CD4-positive, alpha-beta T cell treated with Interferon alpha-2 for 1 hour (primary cell): ENCODE data around the gene LIMK2.
A peak's percentile ranks its signal among the peaks of the same experiment; 100 is the strongest.

Experiments
- DNase-seq, 2 donors: peaks; one replicate each; pipeline ENCODE4 v3.0.0-alpha.2; 2020 to 2022

The LIMK2 gene

GRCh38 chr22:31275576-31275975 lies 63.5 kb downstream of the LIMK2 start:
- DNase-seq, result no peak

DNA sequence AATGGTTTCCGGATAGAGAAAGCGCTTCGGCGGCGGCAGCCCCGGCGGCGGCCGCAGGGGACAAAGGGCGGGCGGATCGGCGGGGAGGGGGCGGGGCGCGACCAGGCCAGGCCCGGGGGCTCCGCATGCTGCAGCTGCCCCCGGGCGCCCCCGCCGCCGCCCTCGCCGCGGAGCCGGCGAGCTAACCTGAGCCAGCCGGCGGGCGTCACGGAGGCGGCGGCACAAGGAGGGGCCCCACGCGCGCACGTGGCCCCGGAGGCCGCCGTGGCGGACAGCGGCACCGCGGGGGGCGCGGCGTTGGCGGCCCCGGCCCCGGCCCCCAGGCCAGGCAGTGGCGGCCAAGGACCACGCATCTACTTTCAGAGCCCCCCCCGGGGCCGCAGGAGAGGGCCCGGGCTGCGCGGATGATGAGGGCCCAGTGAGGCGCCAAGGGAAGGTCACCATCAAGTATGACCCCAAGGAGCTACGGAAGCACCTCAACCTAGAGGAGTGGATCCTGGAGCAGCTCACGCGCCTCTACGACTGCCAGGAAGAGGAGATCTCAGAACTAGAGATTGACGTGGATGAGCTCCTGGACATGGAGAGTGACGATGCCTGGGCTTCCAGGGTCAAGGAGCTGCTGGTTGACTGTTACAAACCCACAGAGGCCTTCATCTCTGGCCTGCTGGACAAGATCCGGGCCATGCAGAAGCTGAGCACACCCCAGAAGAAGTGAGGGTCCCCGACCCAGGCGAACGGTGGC lies 64.5 kb downstream of the LIMK2 start:
- no peak for DNase-seq

- no peak for DNase-seq
Measured at GRCh38 chr22:31277741-31278140, 65.6 kb downstream of the LIMK2 start.

GRCh38 chr22:31278151-31278621 lies 66.1 kb downstream of the LIMK2 start:
- no peak for DNase-seq

- peak; percentile 36 to 62 for DNase-seq
Measured at GRCh38 chr22:31278626-31279326, 66.7 kb downstream of the LIMK2 start.

DNA sequence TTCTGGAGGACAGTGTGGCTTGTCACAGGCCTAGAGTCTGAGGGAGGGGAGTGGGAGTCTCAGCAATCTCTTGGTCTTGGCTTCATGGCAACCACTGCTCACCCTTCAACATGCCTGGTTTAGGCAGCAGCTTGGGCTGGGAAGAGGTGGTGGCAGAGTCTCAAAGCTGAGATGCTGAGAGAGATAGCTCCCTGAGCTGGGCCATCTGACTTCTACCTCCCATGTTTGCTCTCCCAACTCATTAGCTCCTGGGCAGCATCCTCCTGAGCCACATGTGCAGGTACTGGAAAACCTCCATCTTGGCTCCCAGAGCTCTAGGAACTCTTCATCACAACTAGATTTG lies 67.2 kb downstream of the LIMK2 start:
- DNase-seq, result no peak

- no peak for DNase-seq
Measured at GRCh38 chr22:31279821-31280505, 67.9 kb downstream of the LIMK2 start.

DNA sequence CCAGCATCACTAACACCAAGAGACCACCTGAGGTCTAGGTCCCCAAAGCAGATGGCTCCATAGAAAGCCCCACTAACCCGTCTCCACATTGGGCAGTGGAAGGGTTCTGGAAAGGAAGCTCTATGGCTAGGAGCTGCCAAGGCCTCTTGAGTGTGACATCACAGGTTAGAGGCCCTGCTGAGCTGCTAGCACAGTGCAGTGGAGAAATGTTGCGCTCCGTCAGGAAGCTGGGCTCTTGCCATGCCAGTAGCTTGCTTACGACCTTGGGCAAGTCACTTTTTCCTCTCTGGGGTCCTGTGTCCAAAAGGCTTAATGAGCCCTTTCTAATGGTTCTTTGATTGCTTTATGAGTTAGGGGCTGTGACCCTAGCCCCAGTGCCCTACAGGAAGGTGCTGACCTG lies 69.6 kb downstream of the LIMK2 start:
- DNase-seq, result no peak

DNA sequence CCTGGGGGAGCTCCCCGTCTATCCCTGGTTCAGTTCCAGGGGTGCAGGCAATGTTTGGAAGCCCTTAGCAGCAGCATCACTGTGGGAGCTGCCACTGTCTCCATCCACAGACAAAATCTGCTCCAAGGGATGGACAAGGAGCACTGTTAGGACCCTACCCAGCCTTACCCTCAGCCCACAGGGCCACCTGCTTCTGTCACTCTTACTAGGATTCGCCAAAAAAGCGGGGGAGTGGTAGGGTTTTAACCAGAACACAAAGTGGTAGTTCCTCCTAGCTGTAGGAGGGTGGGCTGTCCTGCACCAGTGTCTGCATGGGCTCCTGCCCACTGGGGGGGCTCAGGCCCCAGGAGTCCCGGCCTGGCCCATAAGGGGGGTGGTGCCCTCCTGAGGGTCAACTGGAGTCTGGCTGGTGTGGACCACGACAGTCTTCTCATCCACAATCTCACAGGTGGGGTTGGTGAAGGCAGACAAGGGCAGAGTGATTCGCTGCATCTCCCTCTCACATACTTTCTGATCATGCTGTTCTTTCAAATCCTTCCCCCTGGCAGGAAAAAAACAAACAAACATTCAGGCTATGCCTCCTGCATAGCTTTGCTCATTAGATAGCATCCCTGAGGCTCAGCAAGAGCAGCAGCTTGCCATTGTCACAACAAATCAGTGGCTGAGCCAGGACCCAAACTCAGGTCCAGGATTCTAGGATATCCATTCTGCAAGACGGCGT lies 70.8 kb downstream of the LIMK2 start:
- DNase-seq, result no peak

GRCh38 chr22:31284281-31285155 lies 72.4 kb downstream of the LIMK2 start:
- DNase-seq, result no peak

- DNase-seq, result peak; percentile 79 to 85
Measured at GRCh38 chr22:31286360-31287255, 74.5 kb downstream of the LIMK2 start.

GRCh38 chr22:31287818-31288495 lies 75.9 kb downstream of the LIMK2 start:
- no peak for DNase-seq

DNA sequence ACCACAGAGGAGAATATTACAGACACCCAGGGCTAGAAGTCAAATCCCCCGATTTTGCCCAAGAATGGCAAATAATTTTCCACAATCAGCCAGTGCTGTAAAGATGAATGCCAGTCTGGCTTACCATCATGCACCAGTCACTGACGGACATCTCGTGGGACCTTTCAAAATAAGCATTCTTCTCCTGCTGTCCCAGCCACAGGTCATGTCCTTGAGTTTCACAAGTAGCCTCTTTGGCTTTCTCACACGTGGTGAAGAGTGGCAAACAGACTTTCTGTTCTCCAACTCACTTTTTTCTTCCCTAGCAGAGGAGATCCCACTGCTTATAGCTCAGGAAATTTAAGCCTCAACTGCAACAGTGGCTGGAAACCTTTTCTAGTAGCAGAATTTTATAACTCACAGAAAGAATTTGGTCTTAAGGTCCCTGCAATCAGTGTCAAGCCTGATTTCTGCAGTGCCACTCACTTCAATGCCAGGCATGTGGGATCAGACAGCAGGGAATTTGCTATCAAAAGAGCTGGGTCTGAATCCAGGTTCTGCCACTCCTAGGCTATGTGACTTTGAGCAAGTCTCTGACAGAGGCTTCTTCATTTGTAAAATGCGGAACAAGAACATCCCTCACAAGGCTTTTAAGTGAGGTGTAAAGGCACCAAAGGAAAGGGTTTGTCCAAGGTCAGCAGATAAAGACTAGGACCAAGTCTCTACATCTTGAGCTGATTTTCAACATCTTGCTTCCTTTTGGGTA lies 76.6 kb downstream of the LIMK2 start:
- DNase-seq, result no peak

GRCh38 chr22:31289344-31289743 lies 77.2 kb downstream of the LIMK2 start:
- DNase-seq, result no peak

GRCh38 chr22:31290494-31291471 lies 78.7 kb downstream of the LIMK2 start:
- peak; percentile 95 to 96 for DNase-seq

DNA sequence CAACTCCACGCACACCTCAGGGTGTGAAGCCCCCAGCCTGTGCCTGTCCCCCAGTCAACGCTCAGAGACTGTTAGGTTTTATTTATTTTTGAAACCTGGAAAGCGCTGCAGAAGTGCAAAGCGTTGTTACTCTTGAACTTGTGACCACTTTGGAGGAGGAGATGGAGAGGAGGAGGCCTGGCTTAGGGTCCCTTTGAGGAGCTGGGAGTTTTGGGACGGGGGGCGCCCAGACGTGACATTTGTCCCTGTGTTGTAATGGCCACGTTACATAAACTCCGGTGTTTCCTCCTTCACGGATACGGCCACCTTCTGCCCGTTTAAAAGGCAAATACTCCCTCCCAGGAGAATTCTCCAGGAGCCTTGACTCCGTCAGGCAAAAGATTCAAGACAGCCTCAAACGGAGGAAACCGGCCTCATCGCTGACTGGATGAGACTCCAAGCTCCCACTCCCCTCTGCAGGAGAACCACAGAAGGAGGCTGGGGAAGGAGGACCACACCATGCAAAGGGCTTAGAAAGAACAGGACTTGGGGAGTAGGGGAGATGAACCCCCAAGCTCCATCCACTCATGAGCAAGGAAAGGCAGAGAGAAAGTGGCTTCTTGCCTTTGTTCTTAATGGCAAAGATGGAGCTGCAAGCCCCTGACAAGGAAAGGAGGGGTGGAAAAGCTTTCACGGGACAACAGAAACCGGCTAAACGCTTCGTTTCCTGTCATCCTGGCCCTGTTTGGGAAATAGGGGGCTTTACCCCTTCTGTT lies 79.6 kb downstream of the LIMK2 start:
- DNase-seq, result peak in 1 of 2 donors; percentile 35

- DNase-seq, result peak; percentile 85 to 88
Measured at GRCh38 chr22:31292236-31292989, 80.3 kb downstream of the LIMK2 start, which contains the start of gene PIK3IP1. PIK3IP1 (minus strand) TSS chr22:31292488; CDS start chr22:31292344, 144 bp downstream.
